H1 (cell line): ENCODE measurements around the gene SIK3. TPM values are rescaled to one million over a fixed set of nuclear protein-coding genes. Genes with fewer than 3 reads are reported as not detected.
A peak's percentile ranks its signal among the peaks of the same experiment; 100 is the strongest.

Source experiments
- CTCF ChIA-PET: fragments of 300-600 bp; sonication (Branson Sonifier 250); formaldehyde crosslinking; loops from one replicate; lab custom pipeline; 2021; ENCODE audit not compliant: partially characterized antibody; lab: Charles Lee
- POLR2A ChIA-PET: fragments of 300-600 bp; sonication (Branson Sonifier 250); formaldehyde crosslinking; loops from one replicate; lab custom pipeline; 2021; ENCODE audit warnings: inconsistent platforms; ENCODE audit not compliant: partially characterized antibody; lab: Charles Lee
- DNase-seq, 2 experiments: peaks; one replicate each; pipeline versions ENCODE4 v3.0.0 to v3.0.0-alpha.2; 2010 to 2022; ENCODE audit warnings: low spot score in 2 of 2, low read depth in 1 of 2, mixed read lengths in 1 of 2
- FAIRE-seq: peaks from 2 replicates; lab custom pipeline; 2011; peaks lifted over from hg19 to GRCh38; lab: Jason Lieb, UNC
- H2AFZ ChIP-seq: 2 replicates; pipeline ENCODE4 v1.8.1; 2012; ENCODE audit warnings: low read length, inconsistent platforms
- H2AK5ac ChIP-seq: 2 replicates; pipeline ENCODE4 v1.6.1; 2013; ENCODE audit warnings: low read depth, low read length
- H2BK120ac ChIP-seq: replicated peaks from 2 replicates; pipeline ENCODE3; 2013; ENCODE audit warnings: low read depth, low read length, inconsistent platforms
- H2BK12ac ChIP-seq: 2 replicates; pipeline ENCODE4 v1.6.1; 2013; ENCODE audit warnings: low read depth, low read length
- H2BK15ac ChIP-seq: 2 replicates; pipeline ENCODE4 v1.6.1; 2013; ENCODE audit warnings: low read length
- H2BK20ac ChIP-seq: 2 replicates; pipeline ENCODE4 v1.6.1; 2013; ENCODE audit warnings: low read length
- H2BK5ac ChIP-seq: 2 replicates; pipeline ENCODE4 v1.6.1; 2013; ENCODE audit warnings: low read depth, low read length
- H3K14ac ChIP-seq: 2 replicates; pipeline ENCODE4 v1.6.1; 2013; ENCODE audit warnings: inconsistent platforms; ENCODE audit not compliant: insufficient read length
- H3K18ac ChIP-seq: 2 replicates; pipeline ENCODE4 v1.6.1; 2013; ENCODE audit warnings: low read length; ENCODE audit errors: extremely low read depth
- H3K23ac ChIP-seq: 2 replicates; pipeline ENCODE4 v1.6.1; 2013; ENCODE audit warnings: inconsistent platforms; ENCODE audit not compliant: insufficient read length
- H3K23me2 ChIP-seq: 2 replicates; pipeline ENCODE4 v1.6.1; 2013; ENCODE audit warnings: low read depth, low read length
- H3K27ac ChIP-seq: 2 replicates; pipeline ENCODE4 v1.6.1; 2011; ENCODE audit warnings: low read depth, low read length, inconsistent platforms
- H3K27me3 ChIP-seq, 4 experiments: replicated peaks in 1 of 4; 1 replicate in 1 of 4; 2 replicates in 3 of 4; pipeline versions ENCODE4 v1.6.1 to v1.8.1; 2011 to 2013; ENCODE audit warnings: low read length in 3 of 4, mild to moderate bottlenecking in 3 of 4, inconsistent platforms in 2 of 4, mixed read lengths in 2 of 4, moderate library complexity in 1 of 4; ENCODE audit not compliant: control insufficient read depth in 3 of 4, insufficient read depth in 3 of 4; ENCODE audit errors: extremely low read depth in 1 of 4
- H3K36me3 ChIP-seq, 4 experiments: 2 replicates each; pipeline versions ENCODE4 v1.6.1 to v1.8.1; 2011 to 2013; ENCODE audit warnings: mild to moderate bottlenecking in 4 of 4, low read length in 3 of 4, moderate library complexity in 2 of 4, control low read depth in 1 of 4, inconsistent platforms in 1 of 4; ENCODE audit not compliant: insufficient read depth in 4 of 4, control insufficient read depth in 2 of 4
- H3K4ac ChIP-seq: replicated peaks from 2 replicates; pipeline ENCODE3; 2013; ENCODE audit warnings: low read length, low read depth, mixed read lengths, inconsistent platforms; ENCODE audit not compliant: insufficient read length
- H3K4me1 ChIP-seq, 4 experiments: replicated peaks in 1 of 4; 1 replicate in 1 of 4; 2 replicates in 3 of 4; pipeline versions ENCODE4 v1.6.1 to v1.8.1; 2011 to 2013; ENCODE audit warnings: low read length in 3 of 4, inconsistent platforms in 2 of 4, mixed read lengths in 1 of 4; ENCODE audit not compliant: insufficient read depth in 4 of 4, control insufficient read depth in 3 of 4
- H3K4me2 ChIP-seq, 2 experiments: 2 replicates each; pipeline versions ENCODE4 v1.6.1 to v1.8.1; 2011 to 2013; ENCODE audit warnings: low read depth in 2 of 2, low read length in 2 of 2, control low read depth in 1 of 2, inconsistent platforms in 1 of 2, mild to moderate bottlenecking in 1 of 2; ENCODE audit not compliant: insufficient read depth in 1 of 2
- H3K4me3 ChIP-seq, 4 experiments: fragments of 200-600, 300-600 bp in 1 of 4; sonication (generic), shearing (Covaris generic), sonication (Bioruptor Twin) in 1 of 4; 2 replicates each; pipeline versions ENCODE4 v1.5.1 to v1.8.1; 2011 to 2016; ENCODE audit warnings: low read length in 4 of 4, low read depth in 3 of 4, control low read depth in 2 of 4, inconsistent platforms in 2 of 4, mild to moderate bottlenecking in 2 of 4, mixed read lengths in 1 of 4, moderate library complexity in 1 of 4; ENCODE audit not compliant: insufficient read depth in 2 of 4; ENCODE audit errors: extremely low read depth in 1 of 4
- H3K56ac ChIP-seq: replicated peaks from 2 replicates; pipeline ENCODE3; 2013; ENCODE audit warnings: low read depth, mild to moderate bottlenecking, mixed read lengths, low read length, inconsistent platforms; ENCODE audit not compliant: insufficient read length
- H3K79me1 ChIP-seq: 2 replicates; pipeline ENCODE4 v1.6.1; 2013; ENCODE audit warnings: low read depth, low read length, control low read depth
- H3K79me2 ChIP-seq, 2 experiments: 2 replicates each; pipeline versions ENCODE4 v1.6.1 to v1.8.1; 2012 to 2013; ENCODE audit warnings: low read length in 2 of 2, mild to moderate bottlenecking in 2 of 2, inconsistent platforms in 1 of 2; ENCODE audit not compliant: insufficient read depth in 2 of 2, control insufficient read depth in 1 of 2
- H3K9ac ChIP-seq, 4 experiments: replicated peaks in 1 of 4; 1 replicate in 1 of 4; 2 replicates in 3 of 4; pipeline versions ENCODE4 v1.6.1 to v1.8.1; 2011 to 2013; ENCODE audit warnings: low read depth in 3 of 4, low read length in 3 of 4, control low read depth in 2 of 4, mild to moderate bottlenecking in 2 of 4, moderate library complexity in 2 of 4, inconsistent platforms in 1 of 4; ENCODE audit errors: extremely low read depth in 1 of 4
- H3K9me3 ChIP-seq, 2 experiments: 2 replicates each; pipeline versions ENCODE4 v1.6.1 to v1.8.1; 2012 to 2013; ENCODE audit warnings: mild to moderate bottlenecking in 2 of 2, moderate library complexity in 2 of 2, control low read depth in 1 of 2, inconsistent platforms in 1 of 2, low read depth in 1 of 2, low read length in 1 of 2, mixed read lengths in 1 of 2; ENCODE audit not compliant: insufficient read depth in 2 of 2
- H4K20me1 ChIP-seq, 2 experiments: replicated peaks in 1 of 2; 2 replicates each; pipeline versions ENCODE3 to v1.8.1; 2011 to 2013; ENCODE audit warnings: inconsistent platforms in 2 of 2, low read length in 2 of 2, mild to moderate bottlenecking in 1 of 2; ENCODE audit not compliant: insufficient read depth in 2 of 2, control insufficient read depth in 1 of 2
- H4K5ac ChIP-seq: 2 replicates; pipeline ENCODE4 v1.6.1; 2013; ENCODE audit warnings: low read length, low read depth, mixed read lengths, inconsistent platforms; ENCODE audit not compliant: insufficient read length
- H4K8ac ChIP-seq: 2 replicates; pipeline ENCODE4 v1.8.0; 2013; ENCODE audit warnings: mild to moderate bottlenecking, moderate library complexity, low read length, inconsistent platforms; ENCODE audit not compliant: insufficient read depth; ENCODE audit errors: extremely low read depth
- H4K91ac ChIP-seq: replicated peaks from 2 replicates; pipeline ENCODE3; 2013; ENCODE audit warnings: low read length, mixed read lengths, inconsistent platforms; ENCODE audit not compliant: insufficient read length
- KDM1A ChIP-seq: fragments of 200-600, 300-600 bp; sonication (generic); IDR thresholded peaks from 2 replicates; pipeline ENCODE4 v1.7.1; 2016; ENCODE audit warnings: mild to moderate bottlenecking, low read length, borderline replicate concordance
- ZNF274 ChIP-seq: IDR thresholded peaks from 2 replicates; pipeline ENCODE4 v1.7.0; 2012; ENCODE audit warnings: low read length, borderline replicate concordance; ENCODE audit errors: extremely low read depth
- WGBS, 2 experiments: shearing (Covaris generic) in 1 of 2; methylation state at CpG; one replicate each; pipeline versions ENCODE4 v1.1.6 to v1.1.7; 2013 to 2015; ENCODE audit warnings: low lambda C conversion rate in 2 of 2, mixed read lengths in 2 of 2, inconsistent platforms in 1 of 2, low coverage in 1 of 2, missing lambda C conversion rate in 1 of 2; ENCODE audit not compliant: insufficient replicate concordance in 2 of 2, insufficient coverage in 1 of 2, insufficient read length in 1 of 2; ENCODE audit errors: extremely low coverage in 1 of 2, missing lambda C conversion rate in 1 of 2; 5-methylcytosine and 5-hydroxymethylcytosine counted together
- polyA plus RNA-seq, 7 experiments: library from polyadenylated mRNA; depleted of rRNA in 3 of 7; stranded (reverse) in 5 of 7; unstranded in 2 of 7; fragments of >200 nt in 5 of 7; fragments of 200-250 nt in 2 of 7; gene quantifications; 1 replicate in 5 of 7; 2 replicates in 1 of 7; 4 replicates in 1 of 7; pipeline versions ENCODE4 v1.2.1 to v1.2.3, GENCODE V29; 2011 to 2013; ENCODE audit warnings: missing spikeins in 2 of 7, mixed read lengths in 2 of 7
- total RNA-seq: library from RNA; stranded (reverse); fragmentation: NEBNext Ultra II Directional; extraction: Animal tissue kit (Norgen Biotek cat#: 25700); gene quantifications from 2 replicates; pipeline ENCODE4 v1.2.1, GENCODE V29; 2021

The SIK3 gene
- total and polyA plus RNA-seq, 2 of the 8 experiments (the other 6 are each of a cell fraction or from before 2014, with no cell fraction given) = 19.9 to 32.1 TPM

DNA sequence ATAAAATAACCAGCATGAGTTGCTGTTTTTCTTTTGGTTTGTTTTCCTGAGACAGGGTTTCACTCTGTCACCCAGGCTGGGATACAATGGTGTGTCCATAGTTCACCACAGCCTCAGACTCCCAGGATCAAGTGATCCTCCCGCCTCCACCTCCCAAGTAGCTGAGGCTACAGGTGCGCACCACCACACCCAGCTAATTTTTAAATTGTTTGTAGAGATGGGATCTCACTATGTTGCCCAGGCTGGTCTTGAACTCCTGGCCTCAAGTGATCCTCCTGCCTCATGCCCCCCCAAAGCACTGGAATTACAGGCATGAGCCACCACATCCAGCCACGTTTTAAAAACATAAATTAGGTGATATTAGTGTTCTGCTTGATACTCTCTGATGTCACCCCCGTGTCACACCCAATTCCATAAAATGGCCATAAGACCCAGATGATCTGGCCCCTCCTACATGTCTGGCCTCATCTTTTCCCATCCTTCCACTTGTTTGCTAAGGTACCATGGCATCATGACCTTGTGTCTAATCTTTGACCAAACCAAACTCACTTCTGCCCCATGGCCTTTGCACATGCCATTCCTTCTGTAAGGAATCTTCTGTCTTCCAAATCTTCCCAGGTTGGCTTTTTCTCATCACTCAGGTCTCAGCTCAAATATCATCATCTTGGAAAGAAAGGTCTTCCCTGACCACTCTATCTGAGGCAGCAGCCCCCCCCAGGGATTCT, 6.3 kb downstream of the SIK3 start:
- POLR2A ChIA-PET = interaction anchor here (0.6 kb wide), 1 partner anchor 17 kb away, joined by 3 read pairs; no protein-coding TSS in a partner anchor

More for the DNA sequence above, 6.3 kb downstream of the SIK3 start:
- H2AFZ ChIP-seq = no peak overlapping the region
- no peak overlapping the region for H3K9ac ChIP-seq
- CTCF ChIA-PET = interaction anchor here (0.7 kb wide), 1 partner anchor 14 kb away, joined by 4 read pairs; no protein-coding TSS in a partner anchor
- no peak overlapping the region for H3K4ac ChIP-seq
- H4K8ac ChIP-seq = no peak overlapping the region
- no peaks in the 10 kb centered on the region for H3K27me3 ChIP-seq
- no peak overlapping the region for H4K91ac ChIP-seq
- H3K27ac ChIP-seq = no peak overlapping the region
- no peak overlapping the region for H4K5ac ChIP-seq
- peaks cover 2% of the 10 kb centered on the region; the same call in 1 of the 2 replicates for H3K79me1 ChIP-seq
- TF ChIP-seq ZNF274 = no peak
- TF ChIP-seq KDM1A = peak; percentile 73
- DNase-seq (no peak), FAIRE-seq (no peak)
- no peak overlapping the region for H3K4me3 ChIP-seq
- no peak overlapping the region for H3K4me2 ChIP-seq
- no peak overlapping the region for H3K56ac ChIP-seq
- H2BK20ac ChIP-seq = no peak overlapping the region
- H3K4me1 ChIP-seq = peaks cover 2 to 9% (median 8%) of the 10 kb centered on the region in 4 experiments; a peak in 5 of 7 replicates
- H3K9me3 ChIP-seq = no peaks in the 10 kb centered on the region
- H2BK120ac ChIP-seq = no peak overlapping the region
- H2BK15ac ChIP-seq = no peak overlapping the region
- peaks cover 13 to 21% of the 10 kb centered on the region in 2 experiments for H4K20me1 ChIP-seq
- H2BK5ac ChIP-seq = no peak overlapping the region
- no peak overlapping the region for H3K14ac ChIP-seq
- no peak overlapping the region for H2AK5ac ChIP-seq
- WGBS, 2 experiments = 91% methylated on average over 4 of the region's 4 CpGs; no CpG with 5 or more reads in 1 of the 2 experiments
- no peaks in the 10 kb centered on the region; a peak in 1 of 8 replicates for H3K36me3 ChIP-seq
- H3K79me2 ChIP-seq = peaks cover 17 to 93% of the 10 kb centered on the region in 2 experiments
- H3K18ac ChIP-seq = no peak overlapping the region
- H3K23ac ChIP-seq = no peak overlapping the region
- H3K23me2 ChIP-seq = no peaks in the 10 kb centered on the region; the same call in 1 of the 2 replicates
- H2BK12ac ChIP-seq = no peak overlapping the region
